Uterus (tissue), 4 donors: ENCODE results near the gene CAMK2B. TPM values are rescaled to one million over a fixed set of nuclear protein-coding genes. Genes with fewer than 3 reads are reported as not detected.

ENCODE experiments used
- DNase-seq, 2 donors: peaks; one replicate each; pipeline ENCODE4 v3.0.0-alpha.2; 2019 to 2020
- H3K27ac ChIP-seq, 2 donors: fragments of 200-600 bp; sonication (generic); 1 replicate in 1 of 2; 2 replicates in 1 of 2; pipeline ENCODE4 v1.5.1; 2016 to 2018
- H3K27me3 ChIP-seq, 2 donors: fragments of 200-600 bp; sonication (generic); one replicate each; pipeline ENCODE4 v1.5.1; 2018 to 2019; ENCODE audit warnings: control low read depth in 1 of 2
- H3K36me3 ChIP-seq, 2 donors: fragments of 200-600 bp; sonication (generic); one replicate each; pipeline ENCODE4 v1.5.1; 2019; ENCODE audit warnings: control low read depth in 1 of 2
- H3K4me1 ChIP-seq, 2 donors: fragments of 200-600 bp; sonication (generic); one replicate each; pipeline ENCODE4 v1.5.1; 2018 to 2019; ENCODE audit warnings: control low read depth in 1 of 2
- H3K4me3 ChIP-seq, 2 donors: fragments of 200-600 bp; sonication (generic); 1 replicate in 1 of 2; 2 replicates in 1 of 2; pipeline ENCODE4 v1.5.1; 2018 to 2019; ENCODE audit warnings: mild to moderate bottlenecking in 1 of 2
- H3K9me3 ChIP-seq, 2 donors: fragments of 200-600 bp; sonication (generic); one replicate each; pipeline ENCODE4 v1.5.1; 2019; ENCODE audit warnings: control low read depth in 1 of 2
- CTCF ChIP-seq, 4 experiments: fragments of 200-600 bp in 2 of 4; fragments of 450-650 bp in 2 of 4; sonication (generic) in 2 of 4; IDR thresholded peaks; one replicate each; pipeline ENCODE4 v1.5.1; 2016 to 2019; ENCODE audit warnings: antibody characterized with exemption in 4 of 4, mild to moderate bottlenecking in 2 of 4, moderate library complexity in 1 of 4
- POLR2A ChIP-seq, 2 donors: fragments of 450-650 bp; IDR thresholded peaks; one replicate each; pipeline ENCODE4 v1.6.1; 2016; ENCODE audit warnings: antibody characterized with exemption in 2 of 2, mild to moderate bottlenecking in 1 of 2, moderate library complexity in 1 of 2
- intact Hi-C: fragments of 100-400 bp; cut with DNase I; formaldehyde crosslinking; loops from one replicate; pipeline ENCODE4 v1.15.1; 2023; ENCODE audit warnings: low total_unique reads
- total RNA-seq, 4 donors: library from RNA; depleted of rRNA in 3 of 4; stranded (reverse); fragments of >200 nt in 3 of 4; gene quantifications; one replicate each; pipeline versions ENCODE4 v1.1.0 to v1.2.4, GENCODE V29; 2014 to 2023
- donor health status: DM: yes; HTN: yes; CAD: no.

Gene CAMK2B
- total RNA-seq, 4 donors from 2014 or later = 0.40 to 1.1 TPM; not detected in 2

GRCh38 chr7:44280636-44280992 lies 44.8 kb downstream of the CAMK2B start:
- no peaks in the 10 kb centered on the region for H3K27me3 ChIP-seq
- H3K4me3 ChIP-seq = no peak overlapping the region
- intact Hi-C loops = no loop called here
- TF ChIP-seq CTCF (IDR thresholded peaks at IDR 0.05) = no peak
- no peak for TF ChIP-seq POLR2A (IDR thresholded peaks at IDR 0.05)
- no peak overlapping the region for H3K27ac ChIP-seq
- no peaks in the 10 kb centered on the region for H3K9me3 ChIP-seq
- DNase-seq = peak; percentile 1 to 2
- H3K36me3 ChIP-seq = no peaks in the 10 kb centered on the region
- H3K4me1 ChIP-seq = no peaks in the 10 kb centered on the region

- H3K4me3 ChIP-seq = no peak overlapping the region
- no peak for TF ChIP-seq POLR2A (IDR thresholded peaks at IDR 0.05)
- no peak for TF ChIP-seq CTCF (IDR thresholded peaks at IDR 0.05)
- no peaks in the 10 kb centered on the region for H3K9me3 ChIP-seq
- intact Hi-C loops = no loop called here
- no peak overlapping the region for H3K27ac ChIP-seq
- H3K27me3 ChIP-seq = no peaks in the 10 kb centered on the region
- peak; percentile 3 to 5 for DNase-seq
- no peaks in the 10 kb centered on the region for H3K4me1 ChIP-seq
- no peaks in the 10 kb centered on the region for H3K36me3 ChIP-seq
These were observed 45.5 kb downstream of the CAMK2B start for GRCh38 chr7:44279731-44280505.

GRCh38 chr7:44279286-44279685 lies 46.1 kb downstream of the CAMK2B start:
- H3K9me3 ChIP-seq = no peaks in the 10 kb centered on the region
- TF ChIP-seq CTCF (IDR thresholded peaks at IDR 0.05) (no peak), POLR2A (IDR thresholded peaks at IDR 0.05) (no peak)
- DNase-seq = peak; percentile 1 to 7
- no peak overlapping the region for H3K4me3 ChIP-seq
- H3K36me3 ChIP-seq = no peaks in the 10 kb centered on the region
- H3K27me3 ChIP-seq = no peaks in the 10 kb centered on the region
- intact Hi-C loops = no loop called here
- no peaks in the 10 kb centered on the region for H3K4me1 ChIP-seq
- no peak overlapping the region for H3K27ac ChIP-seq

GRCh38 chr7:44278451-44279161 lies 46.8 kb downstream of the CAMK2B start:
- H3K36me3 ChIP-seq = no peaks in the 10 kb centered on the region
- H3K27me3 ChIP-seq = no peaks in the 10 kb centered on the region
- no peak overlapping the region for H3K27ac ChIP-seq
- H3K4me3 ChIP-seq = no peak overlapping the region
- H3K4me1 ChIP-seq = no peaks in the 10 kb centered on the region
- intact Hi-C loops = no loop called here
- TF ChIP-seq POLR2A (IDR thresholded peaks at IDR 0.05) (no peak), CTCF (IDR thresholded peaks at IDR 0.05) (no peak)
- peak; percentile 4 to 5 for DNase-seq
- H3K9me3 ChIP-seq = no peaks in the 10 kb centered on the region

- H3K27me3 ChIP-seq = no peaks in the 10 kb centered on the region
- H3K4me3 ChIP-seq = no peak overlapping the region
- H3K4me1 ChIP-seq = no peaks in the 10 kb centered on the region
- no peaks in the 10 kb centered on the region for H3K36me3 ChIP-seq
- no peaks in the 10 kb centered on the region for H3K9me3 ChIP-seq
- no peak for DNase-seq
- no peak for TF ChIP-seq CTCF (IDR thresholded peaks at IDR 0.05)
- no peak for TF ChIP-seq POLR2A (IDR thresholded peaks at IDR 0.05)
- intact Hi-C loops = no loop called here
- H3K27ac ChIP-seq = no peak overlapping the region
These were observed 47.5 kb downstream of the CAMK2B start for GRCh38 chr7:44277851-44278250.
